Endothelial cell of umbilical vein (primary cell): ENCODE measurements around the gene WDR47.

Experiments
- EZH2 ChIP-seq: IDR thresholded peaks from 2 replicates; pipeline ENCODE4 v1.6.1; 2012; ENCODE audit warnings: borderline replicate concordance, low read depth, mild to moderate bottlenecking, moderate library complexity, low read length, inconsistent platforms; ENCODE audit not compliant: severe bottlenecking
- POLR2A ChIP-seq: IDR thresholded peaks from 2 replicates; pipeline ENCODE4 v1.6.1; 2012; ENCODE audit warnings: low read depth, mild to moderate bottlenecking, control low read depth, low read length
- POLR2AphosphoS5 ChIP-seq: IDR thresholded peaks from 2 replicates; pipeline ENCODE4 v1.6.1; 2012; ENCODE audit warnings: low read depth, mild to moderate bottlenecking, control low read depth, low read length, moderate library complexity; ENCODE audit not compliant: insufficient read depth
- TF ChIP-seq, protein P1 (sequence below), 2 donors: IDR thresholded peaks; 1 replicate in 1 of 2; 2 replicates in 1 of 2; pipeline ENCODE4 v1.5.1; 2011; ENCODE audit warnings: low read length in 2 of 2, mild to moderate bottlenecking in 2 of 2, moderate library complexity in 2 of 2, control low read depth in 1 of 2, inconsistent platforms in 1 of 2, low read depth in 1 of 2; ENCODE audit not compliant: insufficient read depth in 1 of 2; ENCODE audit errors: extremely low read depth in 1 of 2
- TF ChIP-seq, protein P2 (sequence below): IDR thresholded peaks from 2 replicates; pipeline ENCODE4 v1.6.1; 2011; ENCODE audit not compliant: insufficient read depth, insufficient read length

DNA sequence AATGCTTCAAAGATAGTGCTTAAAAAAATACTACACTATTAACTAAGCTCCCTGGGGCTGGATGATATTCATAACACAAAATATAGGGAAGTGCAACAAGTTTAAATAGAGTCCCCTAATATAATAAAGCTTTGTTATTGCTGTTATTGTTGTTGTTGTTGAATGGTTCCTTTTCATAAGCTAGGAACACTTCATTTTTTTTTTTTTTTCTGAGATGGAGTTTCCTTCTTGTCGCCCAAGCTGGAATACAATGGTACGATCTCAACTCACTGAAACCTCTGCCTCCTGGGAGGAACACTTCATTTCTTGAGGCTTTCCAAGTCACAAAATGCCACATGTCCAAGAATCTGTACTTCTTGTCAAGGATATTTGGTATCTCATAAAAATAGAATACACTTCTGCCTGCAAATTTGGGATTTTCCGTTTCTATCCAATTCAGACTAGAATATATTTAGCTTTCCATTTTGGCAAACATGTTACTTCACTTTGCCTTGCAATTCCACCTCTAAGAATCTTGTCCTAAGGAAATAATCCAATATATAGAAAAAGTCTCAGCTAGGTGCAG, 21.1 kb downstream of the WDR47 start:
- TF ChIP-seq POLR2A (no peak), POLR2AphosphoS5 (no peak), EZH2 (no peak)
- TF ChIP-seq, protein P1, sequence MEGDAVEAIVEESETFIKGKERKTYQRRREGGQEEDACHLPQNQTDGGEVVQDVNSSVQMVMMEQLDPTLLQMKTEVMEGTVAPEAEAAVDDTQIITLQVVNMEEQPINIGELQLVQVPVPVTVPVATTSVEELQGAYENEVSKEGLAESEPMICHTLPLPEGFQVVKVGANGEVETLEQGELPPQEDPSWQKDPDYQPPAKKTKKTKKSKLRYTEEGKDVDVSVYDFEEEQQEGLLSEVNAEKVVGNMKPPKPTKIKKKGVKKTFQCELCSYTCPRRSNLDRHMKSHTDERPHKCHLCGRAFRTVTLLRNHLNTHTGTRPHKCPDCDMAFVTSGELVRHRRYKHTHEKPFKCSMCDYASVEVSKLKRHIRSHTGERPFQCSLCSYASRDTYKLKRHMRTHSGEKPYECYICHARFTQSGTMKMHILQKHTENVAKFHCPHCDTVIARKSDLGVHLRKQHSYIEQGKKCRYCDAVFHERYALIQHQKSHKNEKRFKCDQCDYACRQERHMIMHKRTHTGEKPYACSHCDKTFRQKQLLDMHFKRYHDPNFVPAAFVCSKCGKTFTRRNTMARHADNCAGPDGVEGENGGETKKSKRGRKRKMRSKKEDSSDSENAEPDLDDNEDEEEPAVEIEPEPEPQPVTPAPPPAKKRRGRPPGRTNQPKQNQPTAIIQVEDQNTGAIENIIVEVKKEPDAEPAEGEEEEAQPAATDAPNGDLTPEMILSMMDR (IDR thresholded peaks at IDR 0.05; ENCODE audit: extremely low read depth in 1 of 2, insufficient read depth in 1 of 2, low read depth in 1 of 2, low read length in 2 of 2), result no peak
- TF ChIP-seq, protein P2, sequence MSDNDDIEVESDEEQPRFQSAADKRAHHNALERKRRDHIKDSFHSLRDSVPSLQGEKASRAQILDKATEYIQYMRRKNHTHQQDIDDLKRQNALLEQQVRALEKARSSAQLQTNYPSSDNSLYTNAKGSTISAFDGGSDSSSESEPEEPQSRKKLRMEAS, result no peak
